GM12891 (cell line): Measurements from ENCODE around the gene NOVA1.

Experiments
- POLR2A ChIP-seq: IDR thresholded peaks from 2 replicates; pipeline ENCODE4 v1.6.1; 2011; ENCODE audit warnings: low read depth, low read length, control low read depth
- POU2F2 ChIP-seq: IDR thresholded peaks from 2 replicates; pipeline ENCODE4 v1.6.1; 2011; ENCODE audit warnings: low read depth, mild to moderate bottlenecking, control low read depth, low read length, moderate library complexity
- SPI1 ChIP-seq: IDR thresholded peaks from 2 replicates; pipeline ENCODE4 v1.6.1; 2011; ENCODE audit warnings: low read depth, low read length, control low read depth
- TAF1 ChIP-seq: IDR thresholded peaks from 2 replicates; pipeline ENCODE4 v1.6.1; 2011; ENCODE audit warnings: low read depth, low read length, control low read depth

DNA sequence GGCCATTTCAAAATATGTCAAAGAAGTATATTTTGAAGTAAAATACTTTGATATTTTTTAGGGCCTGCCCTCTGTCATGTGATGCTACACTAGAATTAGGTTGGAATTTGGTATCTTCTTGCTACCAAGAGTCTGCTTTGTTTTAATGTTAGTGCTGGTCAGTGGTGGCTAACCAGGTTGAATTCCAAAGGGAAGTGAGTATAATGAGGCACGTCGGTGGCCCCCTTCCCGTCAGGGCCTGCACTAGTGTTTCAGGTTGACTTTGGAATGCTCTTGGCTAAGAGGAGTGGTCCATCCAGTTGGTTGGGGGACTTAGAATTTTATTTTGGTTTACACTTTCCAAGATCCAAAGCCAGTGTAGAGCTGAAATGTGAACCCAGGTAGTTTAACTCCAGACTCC is 185.4 kb downstream of the NOVA1 start:
- TF ChIP-seq POLR2A (no peak), TAF1 (no peak), POU2F2 (no peak), SPI1 (no peak)
